Osteoblast (primary cell): ENCODE data around the gene GOSR1. TPM values are rescaled to one million over a fixed set of nuclear protein-coding genes. Genes with fewer than 3 reads are reported as not detected.
"Not testable (repeated sequence)": the region's sequence is repeated elsewhere in the genome, so short reads cannot be mapped to it uniquely, and the experiment has no call there.

Source experiments
- DNase-seq: peaks from one replicate; pipeline ENCODE4 v3.0.0; 2011; ENCODE audit warnings: low spot score, mixed read lengths; ENCODE audit not compliant: insufficient read length; ENCODE audit errors: missing footprints
- H2AFZ ChIP-seq: 2 replicates; pipeline ENCODE4 v1.6.0; 2011; ENCODE audit warnings: mild to moderate bottlenecking, low read length
- H3K27ac ChIP-seq: 2 replicates; pipeline ENCODE4 v1.5.1; 2011; ENCODE audit warnings: mild to moderate bottlenecking, low read depth, low read length, moderate library complexity
- H3K27me3 ChIP-seq: 2 replicates; pipeline ENCODE4 v1.6.0; 2012; ENCODE audit warnings: mild to moderate bottlenecking, control low read depth, inconsistent platforms, low read length, moderate library complexity; ENCODE audit not compliant: insufficient read depth
- H3K36me3 ChIP-seq: 2 replicates; pipeline ENCODE4 v1.5.1; 2011; ENCODE audit warnings: mild to moderate bottlenecking, low read length, control low read depth, moderate library complexity; ENCODE audit not compliant: insufficient read depth
- H3K4me1 ChIP-seq: 2 replicates; pipeline ENCODE4 v1.5.1; 2011; ENCODE audit warnings: mild to moderate bottlenecking, low read length, control low read depth, moderate library complexity; ENCODE audit not compliant: insufficient read depth
- H3K4me2 ChIP-seq: 2 replicates; pipeline ENCODE4 v1.6.0; 2011; ENCODE audit warnings: mild to moderate bottlenecking, low read length; ENCODE audit not compliant: insufficient read depth
- H3K4me3 ChIP-seq: fragments of 200-600 bp; sonication (generic); 3 replicates; pipeline ENCODE4 v1.5.1; 2012; ENCODE audit warnings: mild to moderate bottlenecking, low read length, inconsistent platforms; ENCODE audit not compliant: insufficient read depth
- H3K79me2 ChIP-seq: 2 replicates; pipeline ENCODE4 v1.6.0; 2012; ENCODE audit warnings: mild to moderate bottlenecking, low read length, control low read depth, inconsistent platforms; ENCODE audit not compliant: insufficient read depth
- H3K9me3 ChIP-seq: 2 replicates; pipeline ENCODE4 v1.5.1; 2011; ENCODE audit warnings: low read depth, low read length, control low read depth
- H4K20me1 ChIP-seq: 2 replicates; pipeline ENCODE4 v1.6.0; 2012; ENCODE audit warnings: mild to moderate bottlenecking, low read length, control low read depth; ENCODE audit not compliant: insufficient read depth
- CTCF ChIP-seq: IDR thresholded peaks from 2 replicates; pipeline ENCODE4 v1.5.1; 2011; ENCODE audit warnings: mild to moderate bottlenecking, low read depth, low read length, moderate library complexity; ENCODE audit errors: extremely low read depth
- total RNA-seq: library from RNA; depleted of rRNA; stranded (reverse); fragments of >200 nt; gene quantifications from 2 replicates; pipeline ENCODE4 v1.2.3, GENCODE V29; 2012

GOSR1 gene
- total RNA-seq, 1 donor, result 29.3 TPM

GRCh38 chr17:30568117-30568430, 90.9 kb downstream of the GOSR1 start:
- Histone ChIP-seq H3K4me1 (no peaks in the 10 kb centered on the region), H3K4me3 (no peak overlapping the region), H4K20me1 (no peaks in the 10 kb centered on the region), H2AFZ (no peak overlapping the region), H3K27me3 (peaks cover 18% of the 10 kb centered on the region), H3K79me2 (no peaks in the 10 kb centered on the region), H3K9me3 (no peaks in the 10 kb centered on the region), H3K4me2 (no peak overlapping the region), H3K36me3 (no peaks in the 10 kb centered on the region), H3K27ac (no peak overlapping the region)
- no peak for DNase-seq
- no peak for TF ChIP-seq CTCF

- H3K36me3 ChIP-seq, H3K79me2 ChIP-seq, H4K20me1 ChIP-seq, H2AFZ ChIP-seq, H3K4me2 ChIP-seq, DNase-seq, H3K4me3 ChIP-seq, H3K4me1 ChIP-seq, H3K27ac ChIP-seq, H3K9me3 ChIP-seq: not testable (repeated sequence)
- peaks cover 15% of the 10 kb centered on the region for H3K27me3 ChIP-seq
Observed at GRCh38 chr17:30569531-30570175, 92.4 kb downstream of the GOSR1 start.

GRCh38 chr17:30570191-30570590, 93.0 kb downstream of the GOSR1 start:
- Histone ChIP-seq H3K27ac (no peak overlapping the region), H3K4me2 (no peak overlapping the region), H3K9me3 (no peaks in the 10 kb centered on the region), H3K4me3 (no peak overlapping the region), H2AFZ (no peak overlapping the region), H4K20me1 (no peaks in the 10 kb centered on the region), H3K79me2 (no peaks in the 10 kb centered on the region), H3K4me1 (no peaks in the 10 kb centered on the region), H3K27me3 (peaks cover 12% of the 10 kb centered on the region), H3K36me3 (no peaks in the 10 kb centered on the region)
- no peak for DNase-seq
- TF ChIP-seq CTCF, result no peak

GRCh38 chr17:30570596-30571265, 93.5 kb downstream of the GOSR1 start:
- H2AFZ ChIP-seq, result no peak overlapping the region
- no peaks in the 10 kb centered on the region for H3K4me1 ChIP-seq
- no peak overlapping the region for H3K4me3 ChIP-seq
- no peak overlapping the region for H3K4me2 ChIP-seq
- H3K36me3 ChIP-seq, result no peaks in the 10 kb centered on the region
- no peak for DNase-seq
- peaks cover 7% of the 10 kb centered on the region for H3K27me3 ChIP-seq
- H3K79me2 ChIP-seq, result no peaks in the 10 kb centered on the region
- no peak overlapping the region for H3K27ac ChIP-seq
- no peak for TF ChIP-seq CTCF
- no peaks in the 10 kb centered on the region for H3K9me3 ChIP-seq
- H4K20me1 ChIP-seq, result no peaks in the 10 kb centered on the region

GRCh38 chr17:30571404-30571803, 94.2 kb downstream of the GOSR1 start:
- H4K20me1 ChIP-seq, H3K4me2 ChIP-seq, H2AFZ ChIP-seq, H3K27me3 ChIP-seq, H3K4me1 ChIP-seq, DNase-seq, H3K4me3 ChIP-seq, H3K9me3 ChIP-seq, H3K79me2 ChIP-seq, H3K36me3 ChIP-seq, H3K27ac ChIP-seq: not testable (repeated sequence)
